Measurements from ENCODE around the gene CHST15. TPM values are rescaled to one million over a fixed set of nuclear protein-coding genes. Genes with fewer than 3 reads are reported as not detected.

Gene CHST15
- total RNA-seq, 1 donor from 2014 or later, result 4.5 TPM

DNA sequence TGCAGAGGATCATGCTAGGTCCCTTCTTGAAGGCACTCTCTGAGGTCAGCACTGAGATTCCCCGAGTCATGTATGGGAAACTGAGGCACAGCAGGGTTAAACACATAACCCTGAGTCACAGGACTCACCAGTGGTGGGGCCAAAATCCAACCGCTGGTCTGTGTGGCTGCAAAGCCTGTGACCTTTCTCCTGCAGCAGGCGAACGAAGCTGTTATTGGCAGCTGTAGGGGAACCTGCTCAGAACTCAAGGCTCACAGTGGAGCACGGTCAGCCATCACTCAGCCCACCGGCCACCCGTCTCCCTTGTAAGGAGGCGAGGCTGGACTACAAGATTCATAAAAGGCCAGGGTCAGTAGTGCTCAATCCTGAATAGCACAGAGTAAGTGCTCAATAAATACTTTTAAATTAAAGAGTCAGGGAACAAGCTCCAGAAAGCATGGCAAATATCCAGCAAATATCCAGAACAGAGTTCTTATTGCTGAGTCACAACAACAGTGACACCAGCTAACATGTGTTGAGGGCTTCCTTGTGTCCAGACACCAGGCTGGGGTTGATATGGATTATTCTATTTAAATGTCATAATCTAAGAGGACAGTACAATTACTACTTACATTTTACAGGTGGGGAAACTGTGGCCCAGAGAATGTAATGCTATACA, 34.9 kb downstream of the CHST15 start:
- intact Hi-C loops (cut with micrococcal nuclease), result no loop called here
- Histone ChIP-seq H3K36me3 (no peaks in the 10 kb centered on the region), H3K4me1 (no peaks in the 10 kb centered on the region), H3K27me3 (ENCODE audit: low read depth) (peaks cover 4% of the 10 kb centered on the region), H3K27ac (replicated peaks) (no peak overlapping the region), H3K9me3 (replicated peaks) (no peaks in the 10 kb centered on the region), H3K4me3 (no peak overlapping the region)
- DNase-seq, result no peak
- TF ChIP-seq, protein P1, sequence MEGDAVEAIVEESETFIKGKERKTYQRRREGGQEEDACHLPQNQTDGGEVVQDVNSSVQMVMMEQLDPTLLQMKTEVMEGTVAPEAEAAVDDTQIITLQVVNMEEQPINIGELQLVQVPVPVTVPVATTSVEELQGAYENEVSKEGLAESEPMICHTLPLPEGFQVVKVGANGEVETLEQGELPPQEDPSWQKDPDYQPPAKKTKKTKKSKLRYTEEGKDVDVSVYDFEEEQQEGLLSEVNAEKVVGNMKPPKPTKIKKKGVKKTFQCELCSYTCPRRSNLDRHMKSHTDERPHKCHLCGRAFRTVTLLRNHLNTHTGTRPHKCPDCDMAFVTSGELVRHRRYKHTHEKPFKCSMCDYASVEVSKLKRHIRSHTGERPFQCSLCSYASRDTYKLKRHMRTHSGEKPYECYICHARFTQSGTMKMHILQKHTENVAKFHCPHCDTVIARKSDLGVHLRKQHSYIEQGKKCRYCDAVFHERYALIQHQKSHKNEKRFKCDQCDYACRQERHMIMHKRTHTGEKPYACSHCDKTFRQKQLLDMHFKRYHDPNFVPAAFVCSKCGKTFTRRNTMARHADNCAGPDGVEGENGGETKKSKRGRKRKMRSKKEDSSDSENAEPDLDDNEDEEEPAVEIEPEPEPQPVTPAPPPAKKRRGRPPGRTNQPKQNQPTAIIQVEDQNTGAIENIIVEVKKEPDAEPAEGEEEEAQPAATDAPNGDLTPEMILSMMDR (IDR thresholded peaks at IDR 0.05; ENCODE audit: borderline replicate concordance), result no peak

DNA sequence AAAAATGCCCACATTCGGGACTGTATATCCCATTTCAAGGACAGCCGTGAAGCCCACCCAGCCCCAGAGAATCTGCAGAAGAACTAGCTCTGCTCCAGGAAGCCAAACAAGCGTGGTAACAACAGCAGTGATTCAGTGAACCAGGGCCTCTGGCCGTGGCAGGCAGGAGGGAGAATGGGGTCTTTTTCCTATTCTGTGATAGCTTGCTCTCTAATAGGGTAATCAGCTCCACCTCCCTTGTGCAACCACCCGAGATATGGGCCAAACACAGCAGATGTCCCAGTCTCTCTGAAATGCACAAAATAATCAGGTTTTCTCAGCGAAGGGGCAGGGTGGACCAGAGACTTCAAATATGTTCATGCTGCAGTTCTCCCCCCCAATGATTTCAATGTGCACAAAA, 35.8 kb downstream of the CHST15 start:
- intact Hi-C loops (cut with micrococcal nuclease), result no loop called here
- no peaks in the 10 kb centered on the region for H3K27me3 ChIP-seq (ENCODE audit: low read depth)
- no peak for DNase-seq
- no peak overlapping the region for H3K4me3 ChIP-seq
- H3K9me3 ChIP-seq (replicated peaks), result no peaks in the 10 kb centered on the region
- no peak overlapping the region for H3K27ac ChIP-seq (replicated peaks)
- TF ChIP-seq, protein P1 (IDR thresholded peaks at IDR 0.05; ENCODE audit: borderline replicate concordance), result no peak
- H3K36me3 ChIP-seq, result no peaks in the 10 kb centered on the region
- H3K4me1 ChIP-seq, result no peaks in the 10 kb centered on the region

DNA sequence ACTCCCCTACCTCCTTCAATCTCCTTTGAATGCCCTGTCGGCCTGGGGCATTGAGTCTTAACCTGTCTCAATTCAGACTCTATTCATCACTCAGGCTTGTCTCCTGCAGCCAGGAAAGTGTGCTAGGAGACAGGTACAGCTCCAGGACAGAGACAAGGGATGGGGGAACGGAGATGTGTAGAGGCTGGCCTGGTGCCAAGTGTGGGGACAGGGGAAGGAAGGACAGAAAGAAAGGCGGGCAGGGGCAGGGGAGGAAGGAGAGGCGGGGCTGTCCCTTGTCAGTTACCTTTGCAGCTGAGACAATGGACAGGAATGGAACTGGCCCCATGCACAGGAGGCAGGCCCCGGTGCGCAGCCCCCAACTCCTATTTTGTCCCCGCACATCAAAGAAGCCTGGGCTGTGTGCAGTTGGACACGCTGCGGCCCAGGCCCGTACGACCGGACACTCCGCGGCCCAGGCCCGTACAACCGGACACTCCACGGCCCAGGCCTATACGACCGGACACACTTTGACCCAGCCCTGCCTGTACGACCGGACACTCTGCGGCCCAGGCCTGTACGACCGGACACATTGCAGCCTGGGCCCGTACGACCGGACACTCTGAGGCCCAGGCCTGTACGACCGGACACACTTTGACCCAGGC, 36.9 kb downstream of the CHST15 start:
- no peaks in the 10 kb centered on the region for H3K27me3 ChIP-seq (ENCODE audit: low read depth)
- intact Hi-C loops (cut with micrococcal nuclease), result no loop called here
- no peaks in the 10 kb centered on the region for H3K36me3 ChIP-seq
- no peaks in the 10 kb centered on the region for H3K9me3 ChIP-seq (replicated peaks)
- TF ChIP-seq, protein P1 (IDR thresholded peaks at IDR 0.05; ENCODE audit: borderline replicate concordance), result no peak
- no peak for DNase-seq
- no peaks in the 10 kb centered on the region for H3K4me1 ChIP-seq
- no peak overlapping the region for H3K27ac ChIP-seq (replicated peaks)
- no peak overlapping the region for H3K4me3 ChIP-seq

DNA sequence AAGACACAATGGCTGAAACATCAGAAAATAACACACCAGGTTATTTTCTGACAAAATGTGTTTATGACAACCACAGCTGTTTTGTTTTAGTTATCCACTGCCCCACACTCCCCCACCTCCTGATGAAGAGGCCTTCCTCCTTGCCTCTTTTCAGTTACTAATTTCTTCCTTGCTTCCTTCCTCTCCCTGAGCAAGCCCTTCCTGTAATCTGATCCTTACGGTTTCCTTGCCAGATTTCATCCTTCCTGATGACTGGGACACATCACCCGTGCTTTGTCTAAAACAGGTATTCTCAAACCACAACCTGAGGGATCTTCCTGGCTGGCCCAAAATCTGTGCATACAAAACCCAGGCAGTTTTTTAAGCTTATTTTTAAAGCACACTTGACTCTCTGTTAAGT, 39.4 kb downstream of the CHST15 start:
- TF ChIP-seq, protein P1 (IDR thresholded peaks at IDR 0.05; ENCODE audit: borderline replicate concordance), result no peak
- Histone ChIP-seq H3K4me1 (no peaks in the 10 kb centered on the region), H3K36me3 (no peaks in the 10 kb centered on the region), H3K9me3 (replicated peaks) (no peaks in the 10 kb centered on the region), H3K4me3 (no peak overlapping the region), H3K27me3 (ENCODE audit: low read depth) (no peaks in the 10 kb centered on the region), H3K27ac (replicated peaks) (no peak overlapping the region)
- intact Hi-C loops (cut with micrococcal nuclease), result no loop called here
- no peak for DNase-seq

DNA sequence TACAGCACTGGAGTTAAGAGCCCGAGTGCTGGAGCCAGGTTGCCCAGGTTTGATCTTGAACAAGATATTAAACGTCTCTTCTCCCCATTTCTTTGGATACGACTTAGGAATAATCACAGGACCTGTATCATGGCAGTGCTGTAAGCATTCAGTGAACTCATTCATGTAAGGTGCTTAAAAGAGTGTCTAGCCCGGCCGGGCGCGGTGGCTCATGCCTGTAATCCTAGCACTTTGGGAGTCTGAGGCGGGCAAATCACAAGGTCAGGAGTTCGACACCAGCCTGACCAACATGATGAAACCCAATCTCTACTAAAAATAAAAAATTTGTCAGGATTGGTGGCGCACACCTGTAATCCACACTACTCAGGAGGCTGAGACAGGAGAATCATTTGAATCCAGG, 40.8 kb downstream of the CHST15 start:
- TF ChIP-seq, protein P1 (IDR thresholded peaks at IDR 0.05; ENCODE audit: borderline replicate concordance), result no peak
- Histone ChIP-seq H3K27ac (replicated peaks) (no peak overlapping the region), H3K36me3 (no peaks in the 10 kb centered on the region), H3K9me3 (replicated peaks) (no peaks in the 10 kb centered on the region), H3K27me3 (ENCODE audit: low read depth) (no peaks in the 10 kb centered on the region), H3K4me1 (no peaks in the 10 kb centered on the region), H3K4me3 (no peak overlapping the region)
- intact Hi-C loops (cut with micrococcal nuclease), result no loop called here
- DNase-seq, result no peak
